NCI-H1105 treated with DMSO at 0.1 percent for 48 hours (cell line): ENCODE data around the gene KPNA1.

Source experiments
- DNase-seq: peaks from one replicate; lab custom pipeline; 2025; lab: John Stamatoyannopoulos, UW

The KPNA1 gene

GRCh38 chr3:122382888-122383666 lies 131.7 kb downstream of the KPNA1 start, which contains the start of gene MIX23:
MIX23 (minus strand) TSS chr3:122383231; CDS start chr3:122383224, 7 bp downstream.
- peak; percentile 96 for DNase-seq

DNA sequence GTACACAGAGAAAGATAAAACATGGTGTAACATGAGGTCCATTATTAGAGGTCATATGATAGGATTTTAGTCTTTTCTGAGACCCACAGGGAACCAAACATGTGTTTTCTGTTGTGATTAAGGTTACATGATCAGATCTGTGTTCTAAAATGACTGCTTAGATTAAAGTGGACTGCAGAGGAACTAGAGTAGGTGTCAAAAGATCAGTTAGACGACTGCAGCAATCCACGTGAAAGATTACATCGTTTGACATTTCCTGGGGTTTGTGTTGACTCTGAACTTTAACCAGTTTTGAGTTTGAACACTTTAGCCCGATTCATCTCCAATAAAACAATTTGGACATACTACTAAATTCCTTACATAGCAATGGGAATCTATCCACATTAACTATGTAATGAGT lies 136.8 kb downstream of the KPNA1 start:
- DNase-seq: no peak

GRCh38 chr3:122374034-122374433 lies 140.7 kb downstream of the KPNA1 start:
- DNase-seq: no peak
